Stomach smooth muscle (tissue), 2 donors: ENCODE results near the gene USP10.
"Not testable (repeated sequence)": the region's sequence is repeated elsewhere in the genome, so short reads cannot be mapped to it uniquely, and the experiment has no call there.

ENCODE experiments used
- H3K27ac ChIP-seq: one replicate; pipeline ENCODE4 v1.7.0; 2013; ENCODE audit warnings: mild to moderate bottlenecking, low read length, inconsistent platforms
- H3K27me3 ChIP-seq, 2 donors: one replicate each; pipeline ENCODE4 v1.7.0; 2013; ENCODE audit warnings: low read length in 2 of 2; ENCODE audit not compliant: insufficient read depth in 2 of 2, control insufficient read depth in 1 of 2
- H3K36me3 ChIP-seq, 2 donors: one replicate each; pipeline ENCODE4 v1.7.0; 2013; ENCODE audit warnings: low read length in 2 of 2; ENCODE audit not compliant: control insufficient read depth in 2 of 2, insufficient read depth in 2 of 2
- H3K4me1 ChIP-seq: one replicate; pipeline ENCODE4 v1.7.0; 2013; ENCODE audit warnings: low read length; ENCODE audit not compliant: control insufficient read depth, insufficient read depth
- H3K4me3 ChIP-seq, 2 donors: one replicate each; pipeline ENCODE4 v1.7.0; 2013; ENCODE audit warnings: low read length in 2 of 2
- H3K9ac ChIP-seq, 2 donors: one replicate each; pipeline ENCODE4 v1.7.0; 2013; ENCODE audit warnings: low read length in 2 of 2, mild to moderate bottlenecking in 1 of 2
- H3K9me3 ChIP-seq, 2 donors: one replicate each; pipeline ENCODE4 v1.7.0; 2013; ENCODE audit warnings: low read length in 2 of 2; ENCODE audit not compliant: control insufficient read depth in 2 of 2
- donor health status: healthy.
- donor health status: Pancreatic carcinoma.

The USP10 gene

DNA sequence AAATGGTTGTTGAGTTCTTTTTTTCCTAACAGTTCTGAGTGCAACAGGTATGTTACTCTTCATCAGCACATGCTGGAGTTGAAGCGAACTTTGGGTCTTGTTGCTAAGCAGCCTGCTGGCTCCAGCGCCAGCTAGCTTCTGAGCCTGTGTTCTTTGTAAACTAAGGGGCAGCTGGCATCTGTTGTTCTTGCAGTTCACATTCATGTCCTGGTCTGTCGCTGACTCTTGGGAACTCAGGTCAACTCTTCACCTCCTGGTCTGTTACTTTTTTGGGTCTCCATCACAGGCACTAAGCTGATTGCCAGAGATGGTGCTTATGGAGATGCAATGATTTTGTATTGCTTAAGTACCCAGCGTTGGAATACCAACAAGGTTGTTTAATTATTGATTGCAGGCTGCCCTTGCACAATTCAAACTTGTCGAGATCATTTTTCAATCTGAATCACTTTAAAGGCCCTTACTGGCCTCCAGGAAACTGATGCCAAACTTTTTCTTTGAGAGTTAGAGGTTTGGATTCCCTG is 40.9 kb downstream of the USP10 start:
- no peaks in the 10 kb centered on the region for H3K9me3 ChIP-seq
- H3K27me3 ChIP-seq: no peaks in the 10 kb centered on the region
- H3K9ac ChIP-seq: no peak overlapping the region
- no peak overlapping the region for H3K4me3 ChIP-seq
- H3K27ac ChIP-seq: peak overlapping the region; percentile 8
- H3K36me3 ChIP-seq: peaks cover 0 to 7% of the 10 kb centered on the region in 2 donors
- peaks cover 35% of the 10 kb centered on the region for H3K4me1 ChIP-seq

DNA sequence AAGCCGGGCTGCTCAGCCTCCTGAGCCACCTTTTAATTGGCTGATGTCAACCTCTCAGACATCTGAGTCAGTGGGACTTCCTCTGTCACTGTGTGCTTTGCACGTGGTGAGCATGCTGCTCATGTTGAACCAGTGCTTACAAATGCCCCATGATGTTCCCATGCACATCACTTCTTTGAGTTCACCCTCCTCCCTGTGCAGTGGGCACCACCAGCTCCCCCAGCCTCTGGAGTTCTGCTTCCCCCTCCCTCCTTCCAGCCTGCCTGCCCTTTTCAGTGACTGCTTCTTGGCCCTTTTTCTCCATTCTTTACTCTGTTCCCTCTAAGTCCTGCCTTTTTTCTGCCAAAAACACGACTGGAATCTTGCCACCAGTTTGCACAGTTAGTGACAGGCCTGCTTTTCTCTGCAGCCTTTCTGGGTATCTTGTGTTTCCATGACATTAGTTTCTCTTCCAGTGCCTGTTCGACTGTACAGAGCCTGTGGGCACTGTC is 41.6 kb downstream of the USP10 start:
- Histone ChIP-seq H3K9ac (no peak overlapping the region), H3K36me3 (peaks cover 3 to 7% of the 10 kb centered on the region in 2 donors), H3K4me1 (peaks cover 35% of the 10 kb centered on the region), H3K27me3 (no peaks in the 10 kb centered on the region), H3K9me3 (no peaks in the 10 kb centered on the region), H3K27ac (peak overlapping the region; percentile 8), H3K4me3 (peak overlapping the region in 1 of 2 donors; percentile 15)

DNA sequence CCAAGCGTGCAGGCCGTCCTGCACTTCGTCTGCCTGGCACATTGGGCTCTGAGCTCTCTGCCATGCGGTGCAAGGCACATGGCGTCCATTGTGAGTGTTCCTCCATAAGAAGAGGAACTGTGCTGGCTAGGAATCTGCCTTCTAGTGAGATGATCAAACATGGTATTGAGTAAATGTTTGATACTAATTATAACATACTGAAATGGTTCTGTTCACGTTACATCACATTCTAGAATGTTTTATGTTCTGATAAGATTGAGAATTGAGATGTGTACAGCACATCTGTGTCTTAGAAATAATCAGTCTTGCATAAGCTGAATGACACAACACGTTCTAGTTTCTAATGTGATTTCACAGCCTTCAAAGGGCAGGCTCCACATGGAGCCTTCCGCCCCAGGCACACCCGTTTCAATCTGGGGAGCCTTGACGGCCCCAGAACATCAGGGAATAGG is 42.9 kb downstream of the USP10 start:
- H3K36me3 ChIP-seq: peaks cover 3 to 7% of the 10 kb centered on the region in 2 donors
- H3K9ac ChIP-seq: no peak overlapping the region
- peak overlapping the region; percentile 31 for H3K27ac ChIP-seq
- no peaks in the 10 kb centered on the region for H3K27me3 ChIP-seq
- H3K4me3 ChIP-seq: no peak overlapping the region
- no peaks in the 10 kb centered on the region for H3K9me3 ChIP-seq
- H3K4me1 ChIP-seq: peaks cover 31% of the 10 kb centered on the region

DNA sequence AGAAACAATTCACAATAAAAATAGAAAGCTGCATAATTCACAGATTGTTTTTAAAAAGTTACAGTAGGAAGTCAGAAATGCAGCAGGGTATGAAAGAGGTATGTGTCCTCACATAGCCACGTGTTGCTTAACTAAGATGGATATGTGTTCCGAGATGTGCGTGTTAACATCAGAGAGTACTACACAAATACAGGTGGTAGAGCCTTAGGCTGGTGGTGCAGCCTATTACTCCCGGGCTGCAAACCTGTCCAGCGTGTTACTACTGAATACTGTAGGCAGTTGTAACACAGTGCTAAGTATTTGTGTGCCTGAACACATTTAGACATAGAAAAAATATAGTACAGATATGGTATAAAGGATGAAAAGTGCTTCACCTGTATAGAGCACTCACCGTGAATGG is 46.4 kb downstream of the USP10 start:
- no peak overlapping the region for H3K4me3 ChIP-seq
- no peaks in the 10 kb centered on the region for H3K27me3 ChIP-seq
- peaks cover 3 to 7% of the 10 kb centered on the region in 2 donors for H3K36me3 ChIP-seq
- peaks cover 20% of the 10 kb centered on the region for H3K4me1 ChIP-seq
- no peaks in the 10 kb centered on the region for H3K9me3 ChIP-seq
- H3K9ac ChIP-seq: no peak overlapping the region
- H3K27ac ChIP-seq: no peak overlapping the region

DNA sequence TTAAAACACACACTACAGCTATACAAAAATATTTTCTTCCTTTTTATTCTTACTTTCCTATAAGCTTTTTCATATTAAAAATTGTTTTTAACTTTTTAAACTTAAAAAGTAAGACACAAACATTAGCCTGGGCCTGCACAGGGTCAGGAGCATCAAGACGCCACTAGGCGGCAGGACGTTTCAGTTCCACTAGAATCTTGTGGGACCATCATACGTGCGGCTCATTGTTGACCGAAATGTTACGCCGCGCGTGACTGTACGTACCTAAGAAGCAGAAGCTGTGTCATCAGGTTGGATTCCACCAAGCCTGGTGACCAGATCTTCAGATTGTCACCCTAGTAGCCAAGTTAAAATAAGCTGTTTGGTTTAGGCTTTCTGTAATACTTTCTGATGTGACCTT is 47.1 kb downstream of the USP10 start:
- Histone ChIP-seq H3K9me3 (no peaks in the 10 kb centered on the region), H3K27me3 (no peaks in the 10 kb centered on the region), H3K36me3 (peaks cover 3 to 7% of the 10 kb centered on the region in 2 donors), H3K27ac (no peak overlapping the region), H3K4me1 (peaks cover 13% of the 10 kb centered on the region), H3K4me3 (no peak overlapping the region), H3K9ac (no peak overlapping the region)

DNA sequence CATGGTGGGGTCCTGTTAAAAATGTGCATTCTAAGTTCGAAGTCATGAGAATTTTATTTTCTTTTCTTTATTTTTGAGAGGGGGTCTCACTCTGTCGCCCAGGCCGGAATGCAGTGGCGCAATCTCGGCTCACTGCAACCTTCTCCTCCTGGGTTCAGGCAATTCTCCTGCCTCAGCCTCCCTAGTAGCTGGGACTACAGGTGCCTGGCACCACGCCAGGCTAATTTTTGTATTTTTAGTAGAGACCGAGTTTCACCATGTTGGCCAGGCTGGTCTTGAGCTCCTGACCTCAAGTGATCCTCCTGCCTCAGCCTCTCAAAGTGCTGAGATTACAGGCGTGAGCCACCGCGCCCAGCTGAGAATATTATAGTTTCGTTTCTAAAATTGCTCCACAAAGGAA is 48.4 kb downstream of the USP10 start:
- not testable (repeated sequence) for H3K27me3 ChIP-seq, H3K36me3 ChIP-seq, H3K4me1 ChIP-seq, H3K27ac ChIP-seq, H3K9ac ChIP-seq, H3K9me3 ChIP-seq, H3K4me3 ChIP-seq

DNA sequence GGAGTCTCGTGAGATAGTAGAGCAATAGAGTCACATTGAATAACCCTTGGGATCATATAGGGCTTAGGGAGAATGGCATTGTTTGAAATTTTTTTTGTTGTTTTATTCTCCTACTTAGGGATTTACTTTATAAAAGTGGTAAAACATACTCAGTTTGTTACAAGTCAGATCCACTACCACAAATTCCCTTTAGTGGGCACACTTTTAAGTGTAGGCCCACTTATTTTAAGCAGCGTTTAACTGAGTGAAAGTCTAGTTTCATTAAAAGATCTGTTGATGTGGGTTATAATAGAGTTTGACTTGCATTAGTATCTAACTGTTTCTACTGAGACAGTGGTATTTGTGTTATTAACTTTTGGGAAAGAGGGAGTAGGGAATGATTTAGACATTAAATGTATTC is 49.3 kb downstream of the USP10 start:
- H3K27ac ChIP-seq: no peak overlapping the region
- peaks cover 3 to 4% of the 10 kb centered on the region in 2 donors for H3K36me3 ChIP-seq
- no peak overlapping the region for H3K9ac ChIP-seq
- H3K27me3 ChIP-seq: no peaks in the 10 kb centered on the region
- no peaks in the 10 kb centered on the region for H3K9me3 ChIP-seq
- peaks cover 11% of the 10 kb centered on the region for H3K4me1 ChIP-seq
- no peak overlapping the region for H3K4me3 ChIP-seq

DNA sequence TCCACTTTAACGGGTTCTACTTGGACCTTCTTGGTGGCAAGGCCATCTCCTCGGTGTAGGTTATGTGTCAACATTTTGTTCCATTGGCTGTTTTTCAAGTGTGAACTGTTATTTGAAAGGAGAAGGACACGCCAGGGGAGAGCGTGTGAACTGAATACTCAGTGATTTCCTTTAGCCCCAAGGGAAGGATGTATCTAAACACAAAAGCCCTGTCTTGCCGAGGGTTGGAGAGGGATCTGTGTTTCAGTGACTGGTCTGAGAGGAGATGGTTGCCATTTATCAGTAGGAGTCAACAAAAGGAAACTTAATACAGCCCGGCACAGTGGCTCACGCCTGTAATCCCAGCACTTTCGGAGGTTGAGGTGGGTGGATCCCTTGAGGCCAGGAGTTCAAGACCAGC is 50.0 kb downstream of the USP10 start:
- peaks cover 15% of the 10 kb centered on the region for H3K4me1 ChIP-seq
- H3K9ac ChIP-seq: no peak overlapping the region
- no peak overlapping the region for H3K4me3 ChIP-seq
- H3K36me3 ChIP-seq: peaks cover 3% of the 10 kb centered on the region in 2 donors
- H3K27me3 ChIP-seq: no peaks in the 10 kb centered on the region
- H3K9me3 ChIP-seq: no peaks in the 10 kb centered on the region
- H3K27ac ChIP-seq: peak overlapping the region; percentile 33

DNA sequence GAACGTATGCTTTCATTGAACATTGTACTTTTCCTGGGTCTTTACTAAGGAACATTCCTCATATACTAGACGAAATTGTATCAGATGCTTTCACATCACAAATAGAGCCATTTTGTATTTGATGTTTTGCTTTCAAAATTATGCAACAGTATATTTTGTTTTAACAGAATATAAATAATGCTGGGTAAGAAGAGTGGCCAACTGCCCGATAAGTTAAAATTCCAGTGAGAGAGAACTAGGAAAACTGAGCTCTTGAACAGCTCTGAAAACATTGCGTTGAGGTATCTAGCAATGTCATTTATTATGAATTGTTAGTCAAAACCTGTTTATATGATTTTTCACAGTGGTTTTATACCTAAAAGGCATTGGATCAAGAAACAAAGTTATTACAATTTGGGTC is 50.8 kb downstream of the USP10 start:
- Histone ChIP-seq H3K27ac (no peak overlapping the region), H3K4me1 (peaks cover 20% of the 10 kb centered on the region), H3K9ac (no peak overlapping the region), H3K27me3 (no peaks in the 10 kb centered on the region), H3K9me3 (no peaks in the 10 kb centered on the region), H3K36me3 (peaks cover 0 to 3% of the 10 kb centered on the region in 2 donors), H3K4me3 (no peak overlapping the region)

DNA sequence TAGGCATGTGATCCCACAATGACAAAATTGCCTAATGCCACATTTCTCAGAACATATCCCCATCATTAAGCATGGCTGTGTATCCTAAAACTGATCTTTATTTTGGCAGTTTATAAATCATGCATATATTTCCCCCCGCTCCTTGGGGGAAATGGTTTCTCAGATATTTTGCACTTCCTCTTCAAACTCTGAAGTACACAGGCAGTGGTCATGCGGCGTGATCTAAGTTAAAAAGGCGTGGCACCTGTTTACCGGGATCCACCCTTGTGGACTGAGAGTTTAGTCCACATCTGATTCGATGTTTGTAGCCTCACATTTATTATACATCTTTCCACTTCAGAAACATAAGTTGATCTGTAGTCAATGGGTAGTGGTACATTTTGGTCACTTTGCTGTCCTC is 51.4 kb downstream of the USP10 start:
- H3K4me1 ChIP-seq: peaks cover 20% of the 10 kb centered on the region
- no peak overlapping the region for H3K27ac ChIP-seq
- H3K36me3 ChIP-seq: peaks cover 0 to 2% of the 10 kb centered on the region in 2 donors
- no peak overlapping the region for H3K9ac ChIP-seq
- no peaks in the 10 kb centered on the region for H3K9me3 ChIP-seq
- no peaks in the 10 kb centered on the region for H3K27me3 ChIP-seq
- H3K4me3 ChIP-seq: no peak overlapping the region

DNA sequence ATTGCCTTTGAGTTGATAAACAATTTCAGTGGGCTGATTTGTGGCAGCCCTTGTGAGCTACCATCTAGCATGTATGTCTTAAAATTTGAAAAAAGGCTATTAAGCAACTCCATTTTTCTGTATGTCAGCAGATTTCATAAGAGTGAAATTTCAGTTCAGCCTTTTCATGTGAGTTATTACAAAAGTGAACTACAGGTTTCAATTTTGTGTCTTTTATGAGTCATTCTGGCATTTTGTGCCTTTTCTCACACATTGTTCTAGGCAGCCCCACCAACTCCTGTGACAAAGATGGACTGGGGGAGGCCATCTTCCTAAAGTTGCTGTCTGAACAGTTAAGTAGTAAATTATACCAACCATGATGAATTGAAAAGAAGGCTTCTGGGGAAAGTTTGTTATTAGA is 52.1 kb downstream of the USP10 start:
- H3K4me1 ChIP-seq: peaks cover 20% of the 10 kb centered on the region
- H3K27ac ChIP-seq: no peak overlapping the region

More for the DNA sequence above, 52.1 kb downstream of the USP10 start:
- Histone ChIP-seq H3K4me3 (no peak overlapping the region), H3K9ac (no peak overlapping the region), H3K9me3 (no peaks in the 10 kb centered on the region), H3K36me3 (no peaks in the 10 kb centered on the region), H3K27me3 (no peaks in the 10 kb centered on the region)
